OCI-LY1 (cell line): ENCODE data around the gene PLS3.

Experiments used
- EZH2 ChIP-seq: fragments of 200-600 bp; sonication (generic), shearing (Covaris generic); IDR thresholded peaks from 2 replicates; pipeline ENCODE4 v1.8.0; 2017; ENCODE audit warnings: borderline replicate concordance, mixed run types, mild to moderate bottlenecking, antibody characterized with exemption, low read length, moderate library complexity, mixed read lengths
- TF ChIP-seq, protein P1 (sequence below): fragments of 200-600 bp; sonication (generic), shearing (Covaris generic); IDR thresholded peaks from 2 replicates; pipeline ENCODE4 v1.5.1; 2017; ENCODE audit warnings: mild to moderate bottlenecking, antibody characterized with exemption, low read length, moderate library complexity, mixed read lengths

DNA sequence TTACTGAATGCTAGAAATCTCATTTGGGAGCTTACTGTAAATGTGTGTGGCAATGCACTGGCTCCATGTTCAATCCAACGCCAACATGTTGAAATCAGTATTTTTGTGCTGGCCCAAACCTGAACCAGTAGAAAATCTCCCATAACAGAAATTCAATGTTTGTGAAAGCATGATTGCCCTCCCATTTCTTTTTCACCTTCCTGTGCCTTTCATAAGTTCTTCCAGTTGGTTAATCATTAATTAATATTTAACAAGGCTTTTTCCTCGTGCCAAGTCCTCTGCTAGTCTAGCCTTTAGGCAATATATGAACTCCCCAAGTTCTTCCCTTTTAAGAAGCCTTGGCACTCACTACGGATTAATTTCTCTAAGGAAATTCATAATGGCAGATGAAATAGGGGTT lies 1.3 kb upstream of the PLS3 start:
- TF ChIP-seq, protein P1, sequence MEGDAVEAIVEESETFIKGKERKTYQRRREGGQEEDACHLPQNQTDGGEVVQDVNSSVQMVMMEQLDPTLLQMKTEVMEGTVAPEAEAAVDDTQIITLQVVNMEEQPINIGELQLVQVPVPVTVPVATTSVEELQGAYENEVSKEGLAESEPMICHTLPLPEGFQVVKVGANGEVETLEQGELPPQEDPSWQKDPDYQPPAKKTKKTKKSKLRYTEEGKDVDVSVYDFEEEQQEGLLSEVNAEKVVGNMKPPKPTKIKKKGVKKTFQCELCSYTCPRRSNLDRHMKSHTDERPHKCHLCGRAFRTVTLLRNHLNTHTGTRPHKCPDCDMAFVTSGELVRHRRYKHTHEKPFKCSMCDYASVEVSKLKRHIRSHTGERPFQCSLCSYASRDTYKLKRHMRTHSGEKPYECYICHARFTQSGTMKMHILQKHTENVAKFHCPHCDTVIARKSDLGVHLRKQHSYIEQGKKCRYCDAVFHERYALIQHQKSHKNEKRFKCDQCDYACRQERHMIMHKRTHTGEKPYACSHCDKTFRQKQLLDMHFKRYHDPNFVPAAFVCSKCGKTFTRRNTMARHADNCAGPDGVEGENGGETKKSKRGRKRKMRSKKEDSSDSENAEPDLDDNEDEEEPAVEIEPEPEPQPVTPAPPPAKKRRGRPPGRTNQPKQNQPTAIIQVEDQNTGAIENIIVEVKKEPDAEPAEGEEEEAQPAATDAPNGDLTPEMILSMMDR: no peak
- TF ChIP-seq EZH2: no peak
